Choroid plexus epithelial cell (primary cell): ENCODE measurements around the gene PIGH.
"Not testable (repeated sequence)": the region's sequence is repeated elsewhere in the genome, so short reads cannot be mapped to it uniquely, and the experiment has no call there.

Experiments
- DNase-seq: peaks from one replicate; pipeline ENCODE4 v3.0.0-alpha.2; 2010; ENCODE audit warnings: low read depth
- H3K4me3 ChIP-seq: 2 replicates; pipeline ENCODE4 v1.5.1; 2011; ENCODE audit warnings: low read depth, mild to moderate bottlenecking, control low read depth, low read length, moderate library complexity
- TF ChIP-seq, protein P1 (sequence below): conservative IDR thresholded peaks from 2 replicates; pipeline ENCODE4 v1.5.1; 2011; ENCODE audit warnings: low read depth, mild to moderate bottlenecking, control low read depth, inconsistent platforms, low read length, moderate library complexity

Gene PIGH

DNA sequence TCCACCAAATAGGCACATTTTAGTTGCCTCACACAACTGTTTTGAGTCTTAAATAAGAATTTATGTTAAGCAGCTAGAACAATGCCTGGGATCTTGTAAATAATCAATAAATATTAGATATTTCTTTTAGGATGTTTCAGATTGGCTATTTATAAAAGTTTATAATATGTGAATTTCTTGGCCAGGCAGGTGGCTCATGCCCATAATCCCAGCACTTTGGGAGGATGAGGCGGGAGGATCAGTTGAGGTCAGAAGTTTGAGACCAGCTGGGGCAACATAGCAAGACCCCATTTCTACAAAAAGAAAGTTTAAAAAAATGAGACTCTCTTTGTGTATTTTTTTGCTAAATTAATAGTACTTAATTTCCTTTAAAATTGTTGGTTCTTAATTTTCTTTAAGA lies 41.4 kb upstream of the PIGH start:
- no peak overlapping the region for H3K4me3 ChIP-seq
- no peak for DNase-seq
- TF ChIP-seq, protein P1, sequence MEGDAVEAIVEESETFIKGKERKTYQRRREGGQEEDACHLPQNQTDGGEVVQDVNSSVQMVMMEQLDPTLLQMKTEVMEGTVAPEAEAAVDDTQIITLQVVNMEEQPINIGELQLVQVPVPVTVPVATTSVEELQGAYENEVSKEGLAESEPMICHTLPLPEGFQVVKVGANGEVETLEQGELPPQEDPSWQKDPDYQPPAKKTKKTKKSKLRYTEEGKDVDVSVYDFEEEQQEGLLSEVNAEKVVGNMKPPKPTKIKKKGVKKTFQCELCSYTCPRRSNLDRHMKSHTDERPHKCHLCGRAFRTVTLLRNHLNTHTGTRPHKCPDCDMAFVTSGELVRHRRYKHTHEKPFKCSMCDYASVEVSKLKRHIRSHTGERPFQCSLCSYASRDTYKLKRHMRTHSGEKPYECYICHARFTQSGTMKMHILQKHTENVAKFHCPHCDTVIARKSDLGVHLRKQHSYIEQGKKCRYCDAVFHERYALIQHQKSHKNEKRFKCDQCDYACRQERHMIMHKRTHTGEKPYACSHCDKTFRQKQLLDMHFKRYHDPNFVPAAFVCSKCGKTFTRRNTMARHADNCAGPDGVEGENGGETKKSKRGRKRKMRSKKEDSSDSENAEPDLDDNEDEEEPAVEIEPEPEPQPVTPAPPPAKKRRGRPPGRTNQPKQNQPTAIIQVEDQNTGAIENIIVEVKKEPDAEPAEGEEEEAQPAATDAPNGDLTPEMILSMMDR: no peak

DNA sequence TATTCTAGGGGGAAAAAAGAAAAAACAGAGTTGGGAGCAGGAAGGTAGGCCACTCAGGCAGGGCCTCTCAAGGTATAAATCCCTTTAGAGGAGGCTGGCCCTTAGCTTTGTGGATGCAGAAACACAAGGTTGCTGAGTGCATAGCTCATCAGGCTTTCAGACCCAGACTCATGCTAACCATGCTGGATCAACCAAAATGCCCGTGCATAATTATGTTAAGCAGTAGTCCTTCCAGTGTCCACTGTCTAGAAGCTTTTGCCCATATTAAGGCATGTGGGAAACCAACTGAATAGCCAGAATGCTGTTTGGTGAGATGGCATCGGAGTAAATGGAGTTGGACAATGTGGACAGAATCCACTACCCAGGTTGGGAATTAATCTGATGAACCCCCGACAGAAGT lies 38.6 kb upstream of the PIGH start:
- no peak overlapping the region for H3K4me3 ChIP-seq
- DNase-seq: no peak
- TF ChIP-seq, protein P1: no peak

DNA sequence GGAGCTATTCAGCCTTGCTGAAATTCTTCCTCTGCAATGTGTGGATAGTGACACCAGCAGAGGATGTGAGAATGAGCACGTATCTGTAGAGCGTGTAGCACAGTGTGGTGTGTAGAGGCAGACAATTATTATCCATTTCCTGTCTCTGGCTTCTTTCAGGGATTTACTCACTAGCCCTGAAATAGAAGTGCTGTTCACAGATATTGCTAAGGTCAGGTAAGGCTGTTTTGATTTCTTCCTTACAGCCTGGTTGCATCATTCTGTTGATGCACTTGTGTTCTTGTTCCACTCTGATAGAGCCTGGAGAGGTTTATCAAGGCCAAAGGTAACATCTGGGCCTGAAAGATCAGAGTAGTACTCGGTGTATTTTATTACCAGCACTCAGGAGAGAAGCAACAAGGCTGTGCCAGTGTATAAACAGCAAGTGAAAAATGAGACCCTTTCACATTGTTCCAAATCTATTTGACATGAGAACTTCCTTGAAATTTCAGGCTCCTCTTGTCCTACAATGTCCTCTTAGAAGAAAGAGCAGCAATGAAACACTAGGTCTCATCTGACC lies 36.4 kb upstream of the PIGH start:
- TF ChIP-seq, protein P1: no peak
- no peak overlapping the region for H3K4me3 ChIP-seq
- DNase-seq: peak; percentile 46

DNA sequence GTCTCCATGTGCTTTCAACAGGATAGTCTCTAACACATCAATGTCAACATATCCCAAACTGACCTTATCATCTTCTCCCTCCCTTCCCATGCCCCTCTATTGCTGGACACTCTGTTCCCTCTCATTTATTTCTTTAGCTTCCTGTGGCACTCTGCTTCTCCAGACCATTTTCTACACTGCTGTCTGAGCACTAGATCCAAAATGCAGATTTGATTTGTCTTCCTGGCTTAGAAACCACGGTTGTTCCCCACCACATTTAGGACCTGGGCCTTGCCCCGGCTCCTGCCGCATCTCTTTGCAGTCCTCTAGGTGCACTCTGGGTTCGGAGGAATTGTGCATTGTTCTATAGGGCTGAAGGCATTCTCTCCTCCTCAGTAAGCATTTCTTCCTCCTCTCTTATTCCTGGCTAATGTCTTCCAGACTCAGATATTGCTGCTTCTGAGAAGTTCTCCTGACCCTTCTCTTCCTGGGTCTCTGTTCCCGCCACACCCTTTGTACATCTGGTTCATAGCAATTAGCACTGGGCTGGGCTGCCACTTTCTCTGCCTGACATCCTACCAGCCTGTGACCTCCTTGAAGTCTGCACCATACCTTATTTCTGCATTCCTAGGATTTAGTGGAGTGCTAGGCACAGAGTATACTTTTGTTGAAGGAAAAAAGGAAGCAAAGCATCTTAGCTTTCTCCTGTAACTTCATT lies 33.5 kb upstream of the PIGH start:
- no peak for DNase-seq
- no peak overlapping the region for H3K4me3 ChIP-seq
- TF ChIP-seq, protein P1: no peak

DNA sequence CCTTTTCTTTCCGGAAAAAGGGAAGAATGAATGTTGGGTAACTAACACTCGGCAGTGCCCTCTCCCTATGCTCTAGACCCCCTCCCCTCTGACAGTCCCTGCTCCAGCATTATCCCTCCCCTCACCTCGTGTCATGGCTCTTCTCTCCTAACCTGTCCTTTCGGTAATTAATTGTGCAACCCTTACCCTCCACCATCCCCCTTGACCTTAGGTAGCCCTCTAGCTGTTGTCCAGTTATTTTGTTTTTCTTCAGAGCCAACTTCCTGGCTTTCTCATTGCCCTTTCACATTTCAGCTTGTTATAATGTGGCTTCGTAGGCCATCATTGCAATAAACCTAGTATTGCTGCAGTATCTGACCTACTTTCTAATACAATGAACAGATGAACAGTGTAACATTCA lies 30.9 kb upstream of the PIGH start:
- no peak for DNase-seq
- H3K4me3 ChIP-seq: no peak overlapping the region
- TF ChIP-seq, protein P1: no peak

DNA sequence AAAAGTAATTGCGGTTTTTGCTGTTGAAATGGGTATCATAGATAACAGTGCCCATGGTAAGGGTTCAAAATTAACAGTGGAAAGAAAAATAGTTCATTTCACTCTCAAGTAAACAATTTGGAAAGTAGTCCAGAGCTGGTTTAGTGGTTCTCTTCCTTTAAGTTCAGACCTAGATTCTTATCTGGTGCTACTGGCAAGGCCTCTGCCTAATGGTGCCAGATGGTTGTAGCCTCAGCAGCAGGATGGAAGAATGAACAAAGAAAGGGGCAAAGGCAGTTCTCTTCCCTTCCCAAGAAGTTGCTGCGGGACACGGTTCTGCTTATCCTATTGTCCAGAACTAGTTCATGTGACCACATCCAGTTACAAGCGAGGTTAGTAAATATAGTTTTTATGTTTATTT lies 30.1 kb upstream of the PIGH start:
- DNase-seq: no peak
- no peak overlapping the region for H3K4me3 ChIP-seq
- TF ChIP-seq, protein P1: no peak

DNA sequence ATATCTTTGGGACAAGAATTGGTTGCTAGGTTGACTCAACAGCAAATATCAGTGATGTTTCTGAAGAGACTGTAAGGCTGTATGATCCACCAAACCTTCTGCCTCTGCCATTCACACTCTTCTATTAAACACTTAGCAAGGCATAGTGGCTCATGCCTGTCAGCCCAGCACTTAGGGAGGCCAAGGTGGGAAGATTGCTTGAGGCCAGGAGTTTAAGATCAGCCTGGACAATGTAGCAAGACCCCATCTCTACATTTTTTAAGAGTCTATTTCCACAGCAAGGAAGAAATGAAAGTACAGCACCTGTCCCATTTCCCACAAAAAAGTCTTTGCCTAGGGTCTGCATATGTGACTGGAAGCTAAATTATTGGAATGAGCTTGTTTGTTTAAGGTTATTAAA lies 27.5 kb upstream of the PIGH start:
- no peak for DNase-seq
- TF ChIP-seq, protein P1: no peak
- H3K4me3 ChIP-seq: no peak overlapping the region

DNA sequence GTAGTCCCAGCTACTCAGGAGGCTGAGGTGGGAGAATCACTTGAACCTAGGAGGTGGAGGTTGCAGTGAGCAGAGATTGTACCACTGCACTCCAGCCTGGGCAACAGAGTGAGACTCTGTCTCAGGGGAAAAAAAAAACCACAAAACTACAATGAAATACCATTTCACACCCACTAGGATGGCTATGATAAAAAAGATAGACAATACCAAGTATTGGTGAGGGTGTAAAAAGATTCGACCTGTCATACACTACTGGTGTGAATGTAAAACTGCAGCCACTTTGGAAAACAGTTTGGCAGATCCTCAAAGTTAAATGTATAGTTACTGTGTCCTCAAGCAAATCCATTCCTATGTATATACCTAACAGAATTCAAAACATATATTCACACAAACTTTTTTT lies 26.1 kb upstream of the PIGH start:
- H3K4me3 ChIP-seq, DNase-seq: not testable (repeated sequence)
